ENCODE results near the gene IGFBP5. TPM values are rescaled to one million over a fixed set of nuclear protein-coding genes. Genes with fewer than 3 reads are reported as not detected.

IGFBP5 gene
- total and polyA plus RNA-seq, 9 of the 15 experiments (the other 6 are each of a cell fraction or from before 2014, with no cell fraction given): 0.01 to 1.9 (median 0.03) TPM; not detected in 6

- no peak for TF ChIP-seq THRB (CRISPR knock-in tag; conservative IDR thresholded peaks at IDR 0.05)
- TF ChIP-seq COPS2 (conservative IDR thresholded peaks at IDR 0.05): no peak
These were observed 15.4 kb upstream of the IGFBP5 start (continued) for GRCh38 chr2:216710551-216711301.

- BruUV-seq (replicated peaks): no TSS peak
- 20% methylated on average over 1 of the region's 1 CpG for WGBS (ENCODE audit: insufficient coverage, low coverage, missing lambda C conversion rate)
- Histone ChIP-seq H3K9me1 (ENCODE audit: control insufficient read depth, insufficient read depth, low read length) (no peaks in the 10 kb centered on the region), H3K27me3 (ENCODE audit: control insufficient read depth in 2 of 2, insufficient read depth in 2 of 2, low read length in 2 of 2) (no peaks in the 10 kb centered on the region; a peak in 1 of 5 replicates), H3K9ac (ENCODE audit: insufficient read depth in 1 of 2, low read depth in 2 of 2, low read length in 2 of 2) (no peak overlapping the region), H3K4me3 (no peak overlapping the region), H3K79me2 (ENCODE audit: control insufficient read depth, insufficient read depth, low read length) (no peaks in the 10 kb centered on the region), H3K9me3 (replicated peaks; ENCODE audit: control insufficient read depth, insufficient read depth, low read depth, low read length) (no peaks in the 10 kb centered on the region), H3K4me2 (ENCODE audit: insufficient read depth, low read length) (no peak overlapping the region), H2AFZ (ENCODE audit: low read depth, low read length) (no peak overlapping the region), H3K36me3 (ENCODE audit: control insufficient read depth, insufficient read depth, low read length) (no peaks in the 10 kb centered on the region), H3K4me1 (replicated peaks in 1 of 2; ENCODE audit: control insufficient read depth in 2 of 2, insufficient read depth in 2 of 2, low read length in 2 of 2) (no peaks in the 10 kb centered on the region; a peak in 1 of 5 replicates), H4K20me1 (replicated peaks; ENCODE audit: control insufficient read depth, insufficient read depth, low read length) (no peaks in the 10 kb centered on the region), H3K27ac (ENCODE audit: extremely low read depth, low read depth, low read length) (no peak overlapping the region)
- ATAC-seq: no peak
- CTCF ChIA-PET (ENCODE audit: low intra/inter-chr PET ratio): no interaction called here
- FAIRE-seq: no peak
- in situ Hi-C loops (cut with MboI): no loop called here
- DNase-seq (ENCODE audit: extremely low read depth in 1 of 4, low spot score in 3 of 4): no peak
- TF ChIP-seq ZNF436 (CRISPR knock-in tag; IDR thresholded peaks at IDR 0.05) (no peak), EP300 (IDR thresholded peaks at IDR 0.05; ENCODE audit: low read length) (no peak), ZNF263 (CRISPR knock-in tag; IDR thresholded peaks at IDR 0.05; ENCODE audit: borderline replicate concordance) (no peak)
- intact Hi-C loops (cut with micrococcal nuclease): no loop called here
- POLR2A ChIA-PET: interaction anchor here (0.6 kb wide), 1 partner anchor 285 kb away, joined by 3 read pairs; no protein-coding TSS in a partner anchor
These were observed 7.4 kb upstream of the IGFBP5 start for GRCh38 chr2:216702756-216703155.

All from K562 (cell line).